ENCODE results near the gene NANP.
"Not testable (repeated sequence)": the region's sequence is repeated elsewhere in the genome, so short reads cannot be mapped to it uniquely, and the experiment has no call there.

GRCh38 chr20:25583607-25584006, 40.2 kb downstream of the NANP start:
- TF ChIP-seq, protein P1, sequence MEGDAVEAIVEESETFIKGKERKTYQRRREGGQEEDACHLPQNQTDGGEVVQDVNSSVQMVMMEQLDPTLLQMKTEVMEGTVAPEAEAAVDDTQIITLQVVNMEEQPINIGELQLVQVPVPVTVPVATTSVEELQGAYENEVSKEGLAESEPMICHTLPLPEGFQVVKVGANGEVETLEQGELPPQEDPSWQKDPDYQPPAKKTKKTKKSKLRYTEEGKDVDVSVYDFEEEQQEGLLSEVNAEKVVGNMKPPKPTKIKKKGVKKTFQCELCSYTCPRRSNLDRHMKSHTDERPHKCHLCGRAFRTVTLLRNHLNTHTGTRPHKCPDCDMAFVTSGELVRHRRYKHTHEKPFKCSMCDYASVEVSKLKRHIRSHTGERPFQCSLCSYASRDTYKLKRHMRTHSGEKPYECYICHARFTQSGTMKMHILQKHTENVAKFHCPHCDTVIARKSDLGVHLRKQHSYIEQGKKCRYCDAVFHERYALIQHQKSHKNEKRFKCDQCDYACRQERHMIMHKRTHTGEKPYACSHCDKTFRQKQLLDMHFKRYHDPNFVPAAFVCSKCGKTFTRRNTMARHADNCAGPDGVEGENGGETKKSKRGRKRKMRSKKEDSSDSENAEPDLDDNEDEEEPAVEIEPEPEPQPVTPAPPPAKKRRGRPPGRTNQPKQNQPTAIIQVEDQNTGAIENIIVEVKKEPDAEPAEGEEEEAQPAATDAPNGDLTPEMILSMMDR (IDR thresholded peaks at IDR 0.05) = not testable (repeated sequence)
- TF ChIP-seq POLR2A, POLR2AphosphoS5 (IDR thresholded peaks at IDR 0.05): not testable (repeated sequence)
